HCT116 (cell line): ENCODE data around the gene TEFM. TPM values are rescaled to one million over a fixed set of nuclear protein-coding genes. Genes with fewer than 3 reads are reported as not detected.

ENCODE experiments used
- ATAC-seq: fragments of 200-7000 bp; cut with Tn5 transposase; 2 replicates; pipeline ENCODE4 v1.9.1; 2020; ENCODE audit warnings: mild to moderate bottlenecking, moderate library complexity
- BruUV-seq: library from RNA; stranded (reverse); fragments of 400-500 nt; replicated peaks from 2 replicates; lab custom pipeline; 2021; lab: Mats Ljungman, UMichigan
- CTCF ChIA-PET: fragments of 300-600 bp; sonication (Branson Sonifier 250); formaldehyde crosslinking; loops from one replicate; lab custom pipeline; 2021; ENCODE audit warnings: antibody characterized with exemption; lab: Charles Lee
- POLR2A ChIA-PET: fragments of 300-600, 350-600 bp; sonication (Branson Sonifier 250); formaldehyde crosslinking; loops from one replicate; lab custom pipeline; 2021; ENCODE audit warnings: antibody characterized with exemption; lab: Charles Lee
- RAD21 ChIA-PET, 2 experiments: fragments of 300-600 bp; sonication (Branson Sonifier 250); formaldehyde crosslinking; loops; one replicate each; lab custom pipeline; 2023; ENCODE audit warnings: low total read pairs in 2 of 2; ENCODE audit not compliant: uncharacterized antibody in 2 of 2, unreplicated experiment in 2 of 2, low non-redundant PET in 1 of 2; lab: Charles Lee
- DNase-seq: peaks from one replicate; pipeline ENCODE4 v3.0.0-alpha.2; 2010; ENCODE audit warnings: low read depth, low spot score
- H2AFZ ChIP-seq: fragments of 200-600 bp; shearing (Covaris generic), sonication (generic); 2 replicates; pipeline ENCODE4 v1.6.1; 2017; ENCODE audit warnings: low read depth, mixed run types, mixed read lengths, antibody characterized with exemption, low read length; ENCODE audit not compliant: poor library complexity, severe bottlenecking
- H3K27ac ChIP-seq: 2 replicates; pipeline ENCODE4 v1.5.1; 2012; ENCODE audit warnings: low read depth, low read length
- H3K27me3 ChIP-seq: fragments of 200-600 bp; sonication (generic); 2 replicates; pipeline ENCODE4 v1.6.1; 2016; ENCODE audit warnings: mixed run types, low read length, mixed read lengths; ENCODE audit not compliant: insufficient read depth
- H3K36me3 ChIP-seq, 2 experiments: fragments of 200-500 bp in 1 of 2; fragments of 200-600 bp in 1 of 2; sonication (Bioruptor generic) in 1 of 2; sonication (generic) in 1 of 2; 2 replicates each; pipeline versions ENCODE4 v1.5.1 to v1.6.1; 2014 to 2016; ENCODE audit warnings: low read length in 2 of 2, inconsistent platforms in 1 of 2, mixed read lengths in 1 of 2, mixed run types in 1 of 2; ENCODE audit not compliant: insufficient read depth in 2 of 2, control insufficient read depth in 1 of 2
- H3K4me1 ChIP-seq, 2 experiments: fragments of 200-600 bp in 1 of 2; sonication (generic) in 1 of 2; 2 replicates each; pipeline versions ENCODE4 v1.5.1 to v1.6.1; 2012 to 2017; ENCODE audit warnings: low read length in 2 of 2, inconsistent platforms in 1 of 2, mild to moderate bottlenecking in 1 of 2, mixed read lengths in 1 of 2, mixed run types in 1 of 2, moderate library complexity in 1 of 2; ENCODE audit not compliant: insufficient read depth in 2 of 2, control insufficient read depth in 1 of 2
- H3K4me2 ChIP-seq: fragments of 200-600 bp; sonication (generic); 2 replicates; pipeline ENCODE4 v1.6.1; 2017; ENCODE audit warnings: mixed run types, low read length, mixed read lengths
- H3K4me3 ChIP-seq, 2 experiments: fragments of 200-600 bp in 1 of 2; sonication (generic) in 1 of 2; replicated peaks in 1 of 2; 2 replicates each; pipeline ENCODE4 v1.5.1; 2011 to 2016; ENCODE audit warnings: low read length in 2 of 2, control low read depth in 1 of 2, low read depth in 1 of 2, mild to moderate bottlenecking in 1 of 2, mixed read lengths in 1 of 2, mixed run types in 1 of 2
- H3K79me2 ChIP-seq: fragments of 200-600 bp; sonication (generic); 2 replicates; pipeline ENCODE4 v1.6.1; 2017; ENCODE audit warnings: mild to moderate bottlenecking, mixed run types, low read length, moderate library complexity, mixed read lengths; ENCODE audit not compliant: insufficient read depth
- H3K9ac ChIP-seq: fragments of 200-600 bp; sonication (generic); 2 replicates; pipeline ENCODE4 v1.6.1; 2016; ENCODE audit warnings: low read length, mixed read lengths
- H3K9me2 ChIP-seq: fragments of 200-600 bp; sonication (generic), shearing (Covaris generic); 2 replicates; pipeline ENCODE4 v1.6.1; 2017; ENCODE audit warnings: mixed run types, mild to moderate bottlenecking, moderate library complexity; ENCODE audit not compliant: insufficient read depth
- H3K9me3 ChIP-seq, 2 experiments: fragments of 200-500 bp in 1 of 2; fragments of 200-600 bp in 1 of 2; sonication (Bioruptor generic) in 1 of 2; sonication (generic) in 1 of 2; 2 replicates each; pipeline ENCODE4 v1.6.1; 2014 to 2017; ENCODE audit warnings: low read length in 2 of 2, mixed read lengths in 2 of 2, inconsistent platforms in 1 of 2, low read depth in 1 of 2, mild to moderate bottlenecking in 1 of 2, mixed run types in 1 of 2, moderate library complexity in 1 of 2; ENCODE audit not compliant: control insufficient read depth in 1 of 2, insufficient read depth in 1 of 2
- H4K20me1 ChIP-seq: fragments of 200-600 bp; sonication (generic), shearing (Covaris generic); 2 replicates; pipeline ENCODE4 v1.6.1; 2017; ENCODE audit warnings: mixed run types, mild to moderate bottlenecking, moderate library complexity; ENCODE audit not compliant: insufficient read depth
- CBX3 ChIP-seq: IDR thresholded peaks from 2 replicates; pipeline ENCODE4 v1.6.1; 2012; ENCODE audit warnings: low read depth
- EGR1 ChIP-seq: IDR thresholded peaks from 2 replicates; pipeline ENCODE4 v1.6.1; 2012; ENCODE audit warnings: low read depth
- ELF1 ChIP-seq: IDR thresholded peaks from 2 replicates; pipeline ENCODE4 v1.6.1; 2012; ENCODE audit warnings: low read depth, borderline replicate concordance
- EZH2phosphoT487 ChIP-seq: fragments of 200-600 bp; IDR thresholded peaks from 2 replicates; pipeline ENCODE4 v1.6.1; 2018; ENCODE audit warnings: antibody characterized with exemption, borderline replicate concordance
- POLR2A ChIP-seq: IDR thresholded peaks from 2 replicates; pipeline ENCODE4 v1.7.0; 2011; ENCODE audit warnings: borderline replicate concordance; ENCODE audit not compliant: insufficient read depth, insufficient read length; ENCODE audit errors: extremely low read depth
- SIN3A ChIP-seq: IDR thresholded peaks from 2 replicates; pipeline ENCODE4 v1.6.1; 2012; ENCODE audit warnings: low read depth
- ZNF274 ChIP-seq: fragments of 200-500 bp; sonication (Bioruptor generic); IDR thresholded peaks from 2 replicates; pipeline ENCODE4 v1.6.1; 2014; ENCODE audit warnings: mild to moderate bottlenecking, low read depth, low read length, inconsistent platforms
- intact Hi-C: fragments of 100-400 bp; cut with micrococcal nuclease; formaldehyde crosslinking; loops from 2 replicates; pipeline ENCODE4 v1.10.0; 2022
- total RNA-seq: library from RNA; stranded (reverse); gene quantifications from one replicate; pipeline ENCODE4 v1.2.1, GENCODE V29; 2021; ENCODE audit not compliant: unreplicated experiment
- TF ChIP-seq, protein P1 (sequence below), 3 experiments: fragments of 200-600 bp in 1 of 3; sonication (generic) in 1 of 3; IDR thresholded peaks in 2 of 3; conservative IDR thresholded peaks in 1 of 3; 2 replicates each; pipeline ENCODE4 v1.5.1; 2012 to 2017; ENCODE audit warnings: low read depth in 2 of 3, low read length in 2 of 3, antibody characterized with exemption in 1 of 3, borderline replicate concordance in 1 of 3, control low read depth in 1 of 3, mild to moderate bottlenecking in 1 of 3, mixed read lengths in 1 of 3, mixed run types in 1 of 3, moderate library complexity in 1 of 3; ENCODE audit not compliant: insufficient read depth in 1 of 3

Gene TEFM
- total RNA-seq, 1 experiment from 2014 or later: 13.1 TPM

DNA sequence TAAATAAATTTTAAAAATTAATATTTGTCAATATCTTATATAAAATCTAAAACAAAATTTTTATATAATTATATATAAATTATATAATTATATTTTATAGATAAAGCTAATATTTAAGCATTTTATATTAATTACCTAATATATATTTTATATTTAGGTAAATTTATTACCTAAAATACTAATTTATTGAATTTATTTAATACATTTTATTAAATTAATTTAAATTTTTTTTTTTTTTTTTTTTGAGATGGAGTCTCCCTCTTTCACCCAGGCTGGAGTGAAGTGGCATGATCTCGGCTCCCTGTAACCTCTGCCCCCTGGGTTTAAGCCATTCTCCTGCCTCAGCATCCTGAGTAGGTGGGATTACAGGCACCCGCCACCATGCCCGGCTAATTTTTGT, 51.9 kb downstream of the TEFM start:
- TF ChIP-seq ELF1 (no peak), EGR1 (no peak), CBX3 (no peak), POLR2A (no peak), EZH2phosphoT487 (no peak), SIN3A (no peak), ZNF274 (no peak)
- TF ChIP-seq, protein P1, sequence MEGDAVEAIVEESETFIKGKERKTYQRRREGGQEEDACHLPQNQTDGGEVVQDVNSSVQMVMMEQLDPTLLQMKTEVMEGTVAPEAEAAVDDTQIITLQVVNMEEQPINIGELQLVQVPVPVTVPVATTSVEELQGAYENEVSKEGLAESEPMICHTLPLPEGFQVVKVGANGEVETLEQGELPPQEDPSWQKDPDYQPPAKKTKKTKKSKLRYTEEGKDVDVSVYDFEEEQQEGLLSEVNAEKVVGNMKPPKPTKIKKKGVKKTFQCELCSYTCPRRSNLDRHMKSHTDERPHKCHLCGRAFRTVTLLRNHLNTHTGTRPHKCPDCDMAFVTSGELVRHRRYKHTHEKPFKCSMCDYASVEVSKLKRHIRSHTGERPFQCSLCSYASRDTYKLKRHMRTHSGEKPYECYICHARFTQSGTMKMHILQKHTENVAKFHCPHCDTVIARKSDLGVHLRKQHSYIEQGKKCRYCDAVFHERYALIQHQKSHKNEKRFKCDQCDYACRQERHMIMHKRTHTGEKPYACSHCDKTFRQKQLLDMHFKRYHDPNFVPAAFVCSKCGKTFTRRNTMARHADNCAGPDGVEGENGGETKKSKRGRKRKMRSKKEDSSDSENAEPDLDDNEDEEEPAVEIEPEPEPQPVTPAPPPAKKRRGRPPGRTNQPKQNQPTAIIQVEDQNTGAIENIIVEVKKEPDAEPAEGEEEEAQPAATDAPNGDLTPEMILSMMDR (IDR thresholded peaks at IDR 0.05 in 2 of 3, conservative IDR thresholded peaks at IDR 0.05 in 1 of 3; ENCODE audit: borderline replicate concordance in 1 of 3, insufficient read depth in 1 of 3, low read depth in 2 of 3, low read length in 2 of 3): no peak
- ChIA-PET CTCF (no interaction called here), RAD21 (no interaction called here)

More for the DNA sequence above, 51.9 kb downstream of the TEFM start:
- Histone ChIP-seq H3K36me3 (peaks cover 15 to 17% of the 10 kb centered on the region in 2 experiments), H4K20me1 (no peaks in the 10 kb centered on the region), H3K9me2 (no peaks in the 10 kb centered on the region), H3K27ac (no peak overlapping the region), H3K4me3 (no peak overlapping the region), H3K9ac (no peak overlapping the region), H3K27me3 (no peaks in the 10 kb centered on the region), H3K9me3 (no peaks in the 10 kb centered on the region), H3K79me2 (0 out of 2 replicates have a peak, but pooled peaks cover 4% of the 10 kb centered on the region), H3K4me1 (no peaks in the 10 kb centered on the region), H2AFZ (no peak overlapping the region), H3K4me2 (no peak overlapping the region)
- no TSS peak for BruUV-seq
- ATAC-seq (no peak), DNase-seq (no peak)
- intact Hi-C loops: no loop called here
- POLR2A ChIA-PET: no interaction called here

Other genes starting within 250 kb of the TEFM start
- gene CRLF3, start 81.5 kb downstream of the TEFM start, total RNA-seq: 32.4 TPM
- gene ATAD5, start 74.3 kb downstream of the TEFM start, total RNA-seq: 9.5 TPM
- gene ADAP2, start 15.7 kb upstream of the TEFM start, total RNA-seq: 17.2 TPM
- 11.2 TPM for gene RNF135, start 64.8 kb upstream of the TEFM start, total RNA-seq
- gene NF1, start 188.7 kb upstream of the TEFM start, total RNA-seq: 20.8 TPM